HUES6 (cell line): ENCODE measurements around the gene MTO1.
"Not testable (repeated sequence)": the region's sequence is repeated elsewhere in the genome, so short reads cannot be mapped to it uniquely, and the experiment has no call there.

Experiments
- H3K27ac ChIP-seq: 2 replicates; pipeline ENCODE4 v1.7.0; 2013; ENCODE audit warnings: low read depth, mild to moderate bottlenecking, low read length, inconsistent platforms
- H3K27me3 ChIP-seq: 2 replicates; pipeline ENCODE4 v1.6.1; 2013; ENCODE audit warnings: low read length; ENCODE audit not compliant: control insufficient read depth, insufficient read depth
- H3K36me3 ChIP-seq: 2 replicates; pipeline ENCODE4 v1.6.1; 2013; ENCODE audit warnings: low read length; ENCODE audit not compliant: control insufficient read depth, insufficient read depth
- H3K4me1 ChIP-seq: 2 replicates; pipeline ENCODE4 v1.6.1; 2013; ENCODE audit warnings: low read length; ENCODE audit not compliant: control insufficient read depth, insufficient read depth
- H3K4me3 ChIP-seq: 2 replicates; pipeline ENCODE4 v1.5.1; 2013; ENCODE audit warnings: low read depth, low read length
- H3K9ac ChIP-seq: one replicate; pipeline ENCODE4 v1.6.1; 2013; ENCODE audit warnings: mild to moderate bottlenecking, low read length
- H3K9me3 ChIP-seq: 2 replicates; pipeline ENCODE4 v1.6.1; 2013; ENCODE audit warnings: low read depth, low read length; ENCODE audit not compliant: control insufficient read depth, insufficient read depth

The MTO1 gene

GRCh38 chr6:73461537-73462350 lies at the start of gene MTO1:
Gene MTO1 (plus strand): TSS chr6:73461737. CDS start chr6:73461855, 118 bp downstream.
- H3K27me3 ChIP-seq = no peaks in the 10 kb centered on the region
- no peaks in the 10 kb centered on the region for H3K9me3 ChIP-seq
- peak within 1 kb of the TSS; percentile 99 for H3K4me3 ChIP-seq
- no peaks in the 10 kb centered on the region for H3K4me1 ChIP-seq
- peaks cover 12% of the 10 kb centered on the region for H3K36me3 ChIP-seq
- H3K27ac ChIP-seq = peak within 1 kb of the TSS; percentile 83
- H3K9ac ChIP-seq = peak within 1 kb of the TSS; percentile 98

- Histone ChIP-seq H3K9me3 (no peaks in the 10 kb centered on the region), H3K27me3 (no peaks in the 10 kb centered on the region), H3K4me1 (no peaks in the 10 kb centered on the region), H3K9ac (no peak overlapping the region), H3K27ac (no peak overlapping the region), H3K4me3 (no peak overlapping the region), H3K36me3 (no peaks in the 10 kb centered on the region)
Observed at GRCh38 chr6:73413102-73413501, 48.4 kb upstream of the MTO1 start.

GRCh38 chr6:73418081-73418741 lies 43.3 kb upstream of the MTO1 start:
- Histone ChIP-seq H3K4me3 (no peak overlapping the region), H3K27me3 (no peaks in the 10 kb centered on the region), H3K9ac (no peak overlapping the region), H3K36me3 (no peaks in the 10 kb centered on the region), H3K9me3 (no peaks in the 10 kb centered on the region), H3K4me1 (no peaks in the 10 kb centered on the region), H3K27ac (no peak overlapping the region)

- Histone ChIP-seq H3K36me3 (no peaks in the 10 kb centered on the region), H3K4me3 (no peak overlapping the region), H3K27ac (no peak overlapping the region)
Observed at GRCh38 chr6:73421534-73421933, 40.0 kb upstream of the MTO1 start.

GRCh38 chr6:73435236-73435635 lies 26.3 kb upstream of the MTO1 start:
- H3K4me1 ChIP-seq = no peaks in the 10 kb centered on the region
- H3K4me3 ChIP-seq = no peak overlapping the region
- no peak overlapping the region for H3K27ac ChIP-seq
- H3K9ac ChIP-seq = no peak overlapping the region
- H3K36me3 ChIP-seq = no peaks in the 10 kb centered on the region; the same call in 1 of the 2 replicates
- H3K9me3 ChIP-seq = no peaks in the 10 kb centered on the region
- no peaks in the 10 kb centered on the region for H3K27me3 ChIP-seq

More at GRCh38 chr6:73421534-73421933, 40.0 kb upstream of the MTO1 start:
- Histone ChIP-seq H3K9me3 (no peaks in the 10 kb centered on the region), H3K4me1 (no peaks in the 10 kb centered on the region), H3K9ac (no peak overlapping the region), H3K27me3 (no peaks in the 10 kb centered on the region)

GRCh38 chr6:73443555-73443954 lies 18.0 kb upstream of the MTO1 start:
- Histone ChIP-seq H3K9me3 (no peaks in the 10 kb centered on the region), H3K9ac (no peak overlapping the region), H3K4me3 (no peak overlapping the region), H3K4me1 (no peaks in the 10 kb centered on the region), H3K27me3 (no peaks in the 10 kb centered on the region), H3K36me3 (no peaks in the 10 kb centered on the region; the same call in 1 of the 2 replicates), H3K27ac (no peak overlapping the region)

- H3K36me3 ChIP-seq = no peaks in the 10 kb centered on the region
- no peaks in the 10 kb centered on the region for H3K9me3 ChIP-seq
- peak overlapping the region; percentile 44 for H3K4me3 ChIP-seq
- H3K9ac ChIP-seq = peak overlapping the region; percentile 33
- H3K4me1 ChIP-seq = no peaks in the 10 kb centered on the region
- peaks cover 15% of the 10 kb centered on the region; the same call in 1 of the 2 replicates for H3K27me3 ChIP-seq
- H3K27ac ChIP-seq = no peak overlapping the region
Observed at GRCh38 chr6:73451223-73452106, 10.1 kb upstream of the MTO1 start.

GRCh38 chr6:73452107-73452461 lies 9.5 kb upstream of the MTO1 start, which contains the start of gene CGAS:
Gene CGAS (minus strand): TSS chr6:73452297. CDS start chr6:73452181, 116 bp downstream.
- no peaks in the 10 kb centered on the region for H3K9me3 ChIP-seq
- no peak within 1 kb of the TSS for H3K27ac ChIP-seq
- peak within 1 kb of the TSS; percentile 44 for H3K4me3 ChIP-seq
- H3K27me3 ChIP-seq = peaks cover 15% of the 10 kb centered on the region; the same call in 1 of the 2 replicates
- peak within 1 kb of the TSS; percentile 33 for H3K9ac ChIP-seq
- no peaks in the 10 kb centered on the region for H3K36me3 ChIP-seq
- no peaks in the 10 kb centered on the region for H3K4me1 ChIP-seq

GRCh38 chr6:73455865-73456629 lies 5.5 kb upstream of the MTO1 start:
- no peak overlapping the region for H3K27ac ChIP-seq
- H3K4me3 ChIP-seq = no peak overlapping the region
- no peak overlapping the region for H3K9ac ChIP-seq
- no peaks in the 10 kb centered on the region for H3K9me3 ChIP-seq
- H3K27me3 ChIP-seq = peaks cover 13% of the 10 kb centered on the region; the same call in 1 of the 2 replicates
- H3K36me3 ChIP-seq = no peaks in the 10 kb centered on the region
- no peaks in the 10 kb centered on the region for H3K4me1 ChIP-seq

GRCh38 chr6:73459474-73459873 lies 2.1 kb upstream of the MTO1 start:
- H3K27me3 ChIP-seq, H3K4me1 ChIP-seq, H3K4me3 ChIP-seq, H3K36me3 ChIP-seq, H3K27ac ChIP-seq, H3K9ac ChIP-seq, H3K9me3 ChIP-seq: not testable (repeated sequence)
